ENCODE results near the gene IGF2BP1.

DNA sequence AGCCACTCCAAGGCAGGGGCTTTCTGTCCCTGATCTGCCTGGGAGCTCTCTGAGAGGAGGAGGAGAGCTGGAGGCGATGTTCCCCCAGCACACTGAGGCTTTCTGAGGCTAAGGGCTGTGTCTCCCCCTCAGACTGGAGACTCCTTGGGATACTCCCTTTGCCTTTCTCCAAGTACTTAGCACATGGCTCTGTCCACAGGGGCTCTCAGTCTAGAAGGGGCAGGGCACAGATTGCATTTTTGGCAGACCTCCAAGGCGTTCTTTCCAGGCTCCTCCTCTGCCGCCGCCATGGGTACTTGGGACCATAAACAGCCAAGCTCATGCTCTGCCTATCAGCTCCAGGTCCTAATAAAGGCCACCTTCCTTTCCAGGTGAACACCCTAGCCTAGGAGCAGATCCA is 27.0 kb upstream of the IGF2BP1 start:
- TF ChIP-seq CTCF (IDR thresholded peaks at IDR 0.05; ENCODE audit: borderline replicate concordance, extremely low read depth, low read length, poor library complexity, severe bottlenecking) (no peak), EZH2 (IDR thresholded peaks at IDR 0.05; ENCODE audit: borderline replicate concordance, low read depth, low read length, severe bottlenecking) (no peak)
